IMR-90 (cell line): ENCODE data around the gene FBXW7. TPM values are rescaled to one million over a fixed set of nuclear protein-coding genes. Genes with fewer than 3 reads are reported as not detected.

Source experiments
- ATAC-seq: fragments of 200-7000 bp; cut with Tn5 transposase; 2 replicates; pipeline ENCODE4 v1.9.1; 2020; ENCODE audit warnings: low read depth, mild to moderate bottlenecking, moderate library complexity
- BruUV-seq: library from RNA; stranded (reverse); fragments of 400-500 nt; replicated peaks from 2 replicates; lab custom pipeline; 2021; lab: Mats Ljungman, UMichigan
- CTCF ChIA-PET: fragments of 300-600 bp; formaldehyde crosslinking; extraction: SDS; loops from one replicate; lab custom pipeline; 2021; ENCODE audit warnings: antibody characterized with exemption; lab: Yijun Ruan, JAX
- POLR2A ChIA-PET: fragments of 300-600 bp; sonication (Branson Sonifier 250); formaldehyde crosslinking; loops from one replicate; lab custom pipeline; 2022; ENCODE audit warnings: antibody characterized with exemption; ENCODE audit not compliant: unreplicated experiment; lab: Charles Lee
- DNase-seq: peaks from one replicate; pipeline ENCODE4 v3.0.0; 2013
- H2AFZ ChIP-seq: replicated peaks from 2 replicates; pipeline ENCODE3; 2013; ENCODE audit warnings: low read length, mild to moderate bottlenecking; ENCODE audit not compliant: poor library complexity
- H2AK5ac ChIP-seq: 2 replicates; pipeline ENCODE4 v1.6.1; 2013; ENCODE audit warnings: low read depth, low read length, inconsistent platforms
- H2AK9ac ChIP-seq: replicated peaks from 2 replicates; pipeline ENCODE3; 2013; ENCODE audit warnings: mild to moderate bottlenecking, low read depth, low read length, moderate library complexity; ENCODE audit not compliant: poor library complexity
- H2BK120ac ChIP-seq: 2 replicates; pipeline ENCODE4 v1.6.1; 2013; ENCODE audit warnings: low read depth, low read length, inconsistent platforms
- H2BK15ac ChIP-seq: 3 replicates; pipeline ENCODE4 v1.6.1; 2013; ENCODE audit warnings: low read depth, low read length, inconsistent platforms
- H2BK20ac ChIP-seq: 2 replicates; pipeline ENCODE4 v1.6.1; 2013; ENCODE audit warnings: low read depth, mild to moderate bottlenecking, inconsistent platforms, low read length, moderate library complexity
- H2BK5ac ChIP-seq: 2 replicates; pipeline ENCODE4 v1.6.1; 2013; ENCODE audit warnings: mild to moderate bottlenecking, low read depth, low read length, inconsistent platforms; ENCODE audit not compliant: poor library complexity, severe bottlenecking
- H3K14ac ChIP-seq: replicated peaks from 2 replicates; pipeline ENCODE4 v1.6.1; 2013; ENCODE audit warnings: low read depth, low read length, inconsistent platforms
- H3K18ac ChIP-seq: 2 replicates; pipeline ENCODE4 v1.6.1; 2013; ENCODE audit warnings: low read depth, low read length, control low read depth
- H3K23ac ChIP-seq: 2 replicates; pipeline ENCODE4 v1.6.1; 2013; ENCODE audit warnings: low read depth, low read length, inconsistent platforms
- H3K27ac ChIP-seq: 2 replicates; pipeline ENCODE4 v1.5.1; 2013; ENCODE audit warnings: mild to moderate bottlenecking, control low read depth, low read length; ENCODE audit not compliant: insufficient read depth
- H3K27me3 ChIP-seq: 2 replicates; pipeline ENCODE4 v1.6.1; 2013; ENCODE audit warnings: low read length; ENCODE audit not compliant: control insufficient read depth, insufficient read depth
- H3K36me3 ChIP-seq: 2 replicates; pipeline ENCODE4 v1.6.1; 2013; ENCODE audit warnings: low read length, mixed read lengths; ENCODE audit not compliant: control insufficient read depth, insufficient read depth
- H3K4ac ChIP-seq: 2 replicates; pipeline ENCODE4 v1.6.1; 2013; ENCODE audit warnings: low read depth, low read length, inconsistent platforms
- H3K4me1 ChIP-seq: 2 replicates; pipeline ENCODE4 v1.6.1; 2013; ENCODE audit warnings: low read length, mixed read lengths; ENCODE audit not compliant: control insufficient read depth, insufficient read depth
- H3K4me2 ChIP-seq: 2 replicates; pipeline ENCODE4 v1.6.1; 2013; ENCODE audit warnings: low read depth, mild to moderate bottlenecking, control low read depth, low read length, moderate library complexity
- H3K4me3 ChIP-seq: 2 replicates; pipeline ENCODE4 v1.5.1; 2013; ENCODE audit warnings: low read depth, mild to moderate bottlenecking, control low read depth, low read length, moderate library complexity; ENCODE audit not compliant: insufficient read depth
- H3K56ac ChIP-seq: 2 replicates; pipeline ENCODE4 v1.6.1; 2013; ENCODE audit warnings: low read length, inconsistent platforms; ENCODE audit not compliant: insufficient read depth; ENCODE audit errors: extremely low read depth
- H3K79me1 ChIP-seq, 2 experiments: 2 replicates each; pipeline ENCODE4 v1.6.1; 2013; ENCODE audit warnings: low read length in 2 of 2, inconsistent platforms in 1 of 2, low read depth in 1 of 2
- H3K9ac ChIP-seq: 2 replicates; pipeline ENCODE4 v1.6.1; 2013; ENCODE audit warnings: low read depth, low read length, control low read depth
- H3K9me1 ChIP-seq: 2 replicates; pipeline ENCODE4 v1.6.1; 2013; ENCODE audit warnings: low read length, inconsistent platforms; ENCODE audit not compliant: insufficient read depth
- H3K9me3 ChIP-seq: 2 replicates; pipeline ENCODE4 v1.6.1; 2013; ENCODE audit warnings: low read length; ENCODE audit not compliant: control insufficient read depth, insufficient read depth
- H4K20me1 ChIP-seq: 2 replicates; pipeline ENCODE4 v1.6.1; 2013; ENCODE audit warnings: low read length, inconsistent platforms; ENCODE audit not compliant: insufficient read depth
- H4K5ac ChIP-seq: 2 replicates; pipeline ENCODE4 v1.6.1; 2013; ENCODE audit warnings: mild to moderate bottlenecking, low read depth, low read length, control low read depth
- H4K8ac ChIP-seq, 2 experiments: 2 replicates each; pipeline ENCODE4 v1.6.1; 2013; ENCODE audit warnings: low read depth in 2 of 2, low read length in 2 of 2, control low read depth in 1 of 2, inconsistent platforms in 1 of 2
- H4K91ac ChIP-seq: 2 replicates; pipeline ENCODE4 v1.6.1; 2013; ENCODE audit warnings: low read depth, low read length, inconsistent platforms; ENCODE audit not compliant: insufficient read depth
- FOS ChIP-seq: fragments of 150-350 bp; IDR thresholded peaks from 2 replicates; pipeline ENCODE4 v1.6.1; 2016; ENCODE audit warnings: low read depth, low read length
- MAFK ChIP-seq: IDR thresholded peaks from 2 replicates; pipeline ENCODE4 v1.6.1; 2012; ENCODE audit warnings: low read depth, low read length, improper control_type of control experiment
- dilution Hi-C: fragments of 300-500 bp; cut with HindIII; formaldehyde crosslinking; loops from one replicate; pipeline ENCODE4 v1.14.3; 2018; ENCODE audit warnings: low sequenced_read_pairs; ENCODE audit not compliant: unreplicated experiment
- in situ Hi-C: fragments of 300-500 bp; cut with MboI; formaldehyde crosslinking; loops from 3 replicates; pipeline ENCODE4 v1.14.3; 2019; ENCODE audit warnings: low sequenced_read_pairs, inconsistent platforms, mixed read lengths
- intact Hi-C: fragments of 100-400 bp; cut with micrococcal nuclease; formaldehyde crosslinking; loops from 2 replicates; pipeline ENCODE4 v1.10.0; 2022
- polyA plus RNA-seq, 3 experiments: library from polyadenylated mRNA; depleted of rRNA; stranded (reverse); fragments of >200 nt; gene quantifications; 2 replicates each; pipeline ENCODE4 v1.2.3, GENCODE V29; 2012; ENCODE audit warnings: low replicate concordance in 1 of 3
- total RNA-seq: library from RNA; depleted of rRNA; stranded (reverse); fragments of >200 nt; gene quantifications from 2 replicates; pipeline ENCODE4 v1.2.3, GENCODE V29; 2012
- TF ChIP-seq, protein P1 (sequence below): fragments of 150-350 bp; IDR thresholded peaks from 2 replicates; pipeline ENCODE4 v1.6.1; 2016; ENCODE audit warnings: low read depth, mild to moderate bottlenecking, low read length, moderate library complexity, borderline replicate concordance
- TF ChIP-seq, protein P2 (sequence below): conservative IDR thresholded peaks from 2 replicates; pipeline ENCODE4 v1.5.1; 2012; ENCODE audit warnings: mild to moderate bottlenecking, low read depth, low read length, improper control_type of control experiment

FBXW7 gene
- total and polyA plus RNA-seq, 2 of the 4 experiments (the other 2 are of a cell fraction) = 7.2 to 27.4 TPM

DNA sequence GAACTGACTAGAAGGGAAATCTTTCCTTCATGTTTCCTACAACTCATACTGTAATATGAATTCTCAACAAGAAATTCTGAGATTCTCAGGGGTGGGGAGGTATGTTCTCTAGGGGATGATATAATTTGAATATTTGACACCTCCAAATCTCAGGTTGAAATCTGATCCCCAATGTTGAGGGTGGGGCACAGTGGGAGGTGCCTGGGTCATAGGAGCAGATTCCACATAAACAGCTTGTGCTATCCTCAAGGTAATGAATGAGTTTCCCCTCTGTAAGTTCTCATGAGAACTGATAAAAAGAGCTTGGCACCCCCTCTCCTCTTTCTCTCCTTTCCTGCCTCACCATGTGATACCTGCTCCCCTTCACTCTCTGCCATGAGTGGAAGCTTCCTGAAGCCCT lies 21.5 kb downstream of the FBXW7 start:
- peaks cover 15% of the 10 kb centered on the region; the same call in 1 of the 2 replicates for H4K20me1 ChIP-seq
- H3K23ac ChIP-seq = no peak overlapping the region
- no peak overlapping the region for H2AK5ac ChIP-seq
- H4K5ac ChIP-seq = no peak overlapping the region
- TF ChIP-seq MAFK = no peak
- no peak for TF ChIP-seq FOS
- TF ChIP-seq, protein P1, sequence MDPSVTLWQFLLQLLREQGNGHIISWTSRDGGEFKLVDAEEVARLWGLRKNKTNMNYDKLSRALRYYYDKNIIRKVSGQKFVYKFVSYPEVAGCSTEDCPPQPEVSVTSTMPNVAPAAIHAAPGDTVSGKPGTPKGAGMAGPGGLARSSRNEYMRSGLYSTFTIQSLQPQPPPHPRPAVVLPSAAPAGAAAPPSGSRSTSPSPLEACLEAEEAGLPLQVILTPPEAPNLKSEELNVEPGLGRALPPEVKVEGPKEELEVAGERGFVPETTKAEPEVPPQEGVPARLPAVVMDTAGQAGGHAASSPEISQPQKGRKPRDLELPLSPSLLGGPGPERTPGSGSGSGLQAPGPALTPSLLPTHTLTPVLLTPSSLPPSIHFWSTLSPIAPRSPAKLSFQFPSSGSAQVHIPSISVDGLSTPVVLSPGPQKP = no peak
- TF ChIP-seq, protein P2, sequence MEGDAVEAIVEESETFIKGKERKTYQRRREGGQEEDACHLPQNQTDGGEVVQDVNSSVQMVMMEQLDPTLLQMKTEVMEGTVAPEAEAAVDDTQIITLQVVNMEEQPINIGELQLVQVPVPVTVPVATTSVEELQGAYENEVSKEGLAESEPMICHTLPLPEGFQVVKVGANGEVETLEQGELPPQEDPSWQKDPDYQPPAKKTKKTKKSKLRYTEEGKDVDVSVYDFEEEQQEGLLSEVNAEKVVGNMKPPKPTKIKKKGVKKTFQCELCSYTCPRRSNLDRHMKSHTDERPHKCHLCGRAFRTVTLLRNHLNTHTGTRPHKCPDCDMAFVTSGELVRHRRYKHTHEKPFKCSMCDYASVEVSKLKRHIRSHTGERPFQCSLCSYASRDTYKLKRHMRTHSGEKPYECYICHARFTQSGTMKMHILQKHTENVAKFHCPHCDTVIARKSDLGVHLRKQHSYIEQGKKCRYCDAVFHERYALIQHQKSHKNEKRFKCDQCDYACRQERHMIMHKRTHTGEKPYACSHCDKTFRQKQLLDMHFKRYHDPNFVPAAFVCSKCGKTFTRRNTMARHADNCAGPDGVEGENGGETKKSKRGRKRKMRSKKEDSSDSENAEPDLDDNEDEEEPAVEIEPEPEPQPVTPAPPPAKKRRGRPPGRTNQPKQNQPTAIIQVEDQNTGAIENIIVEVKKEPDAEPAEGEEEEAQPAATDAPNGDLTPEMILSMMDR = no peak
- no peak overlapping the region for H3K4me3 ChIP-seq
- H2BK120ac ChIP-seq = no peak overlapping the region
- CTCF ChIA-PET = interaction anchor here (0.6 to 1.2 kb wide), 3 partner anchors 9 to 18 kb away, joined by 3 to 5 read pairs (median 4); no protein-coding TSS in a partner anchor
- peaks cover 6% of the 10 kb centered on the region; the same call in 1 of the 2 replicates for H3K9me1 ChIP-seq
- no peaks in the 10 kb centered on the region for H3K9me3 ChIP-seq
- no peak overlapping the region for H3K14ac ChIP-seq
- H4K91ac ChIP-seq = no peak overlapping the region
- H3K9ac ChIP-seq = no peak overlapping the region
- no peak overlapping the region for H2AFZ ChIP-seq
- in situ Hi-C loops (no loop called here), intact Hi-C loops (no loop called here), dilution Hi-C loops (no loop called here)
- H2AK9ac ChIP-seq = no peak overlapping the region
- H2BK15ac ChIP-seq = no peak overlapping the region
- no peak overlapping the region for H3K56ac ChIP-seq
- H2BK5ac ChIP-seq = no peak overlapping the region
- H3K27ac ChIP-seq = no peak overlapping the region
- no peaks in the 10 kb centered on the region for H3K36me3 ChIP-seq
- DNase-seq = no peak
- no peak overlapping the region for H4K8ac ChIP-seq
- no peak overlapping the region for H2BK20ac ChIP-seq
- no TSS peak for BruUV-seq
- POLR2A ChIA-PET = no interaction called here
- no peak overlapping the region for H3K4me2 ChIP-seq
- peaks cover 24 to 47% of the 10 kb centered on the region in 2 experiments for H3K79me1 ChIP-seq
- H3K27me3 ChIP-seq = no peaks in the 10 kb centered on the region
- H3K18ac ChIP-seq = no peak overlapping the region
- peak overlapping the region; percentile 38; the same call in 1 of the 2 replicates for H3K4ac ChIP-seq
- H3K4me1 ChIP-seq = peaks cover 7% of the 10 kb centered on the region
- ATAC-seq = no peak
